HL-60 (cell line): Measurements from ENCODE around the gene PTPN11.

Experiments
- CTCF ChIP-seq: IDR thresholded peaks from one replicate; pipeline ENCODE4 v1.5.1; 2011; ENCODE audit warnings: low read length, control low read depth, inconsistent platforms; ENCODE audit not compliant: insufficient read depth
- GABPA ChIP-seq: IDR thresholded peaks from 2 replicates; pipeline ENCODE4 v1.6.1; 2012; ENCODE audit warnings: low read depth
- POLR2AphosphoS5 ChIP-seq: IDR thresholded peaks from 2 replicates; pipeline ENCODE4 v1.6.1; 2012; ENCODE audit warnings: low read depth
- REST ChIP-seq: IDR thresholded peaks from 2 replicates; pipeline ENCODE4 v1.6.1; 2012; ENCODE audit warnings: low read depth; ENCODE audit not compliant: insufficient replicate concordance
- SPI1 ChIP-seq: IDR thresholded peaks from 2 replicates; pipeline ENCODE4 v1.6.1; 2012; ENCODE audit warnings: low read depth, mild to moderate bottlenecking, borderline replicate concordance

GRCh38 chr12:112446008-112446725 lies 27.4 kb downstream of the PTPN11 start:
- no peak for TF ChIP-seq REST
- no peak for TF ChIP-seq CTCF
- no peak for TF ChIP-seq POLR2AphosphoS5
- no peak for TF ChIP-seq GABPA
- TF ChIP-seq SPI1 = no peak
